Tibial nerve (tissue), 4 donors: ENCODE measurements around the gene GAL3ST3.

Experiments used
- EP300 ChIP-seq, 2 donors: sonication (generic); formaldehyde crosslinking; IDR thresholded peaks; one replicate each; pipeline ENCODE4 v1.6.1; 2017; ENCODE audit warnings: antibody characterized with exemption in 2 of 2, mild to moderate bottlenecking in 1 of 2
- TF ChIP-seq, protein P1 (sequence below), 5 experiments: fragments of 200-600 bp in 3 of 5; fragments of 450-650 bp in 2 of 5; sonication (generic) in 3 of 5; IDR thresholded peaks; one replicate each; pipeline ENCODE4 v1.5.1; 2016 to 2019; ENCODE audit warnings: antibody characterized with exemption in 5 of 5, mild to moderate bottlenecking in 3 of 5, moderate library complexity in 2 of 5

DNA sequence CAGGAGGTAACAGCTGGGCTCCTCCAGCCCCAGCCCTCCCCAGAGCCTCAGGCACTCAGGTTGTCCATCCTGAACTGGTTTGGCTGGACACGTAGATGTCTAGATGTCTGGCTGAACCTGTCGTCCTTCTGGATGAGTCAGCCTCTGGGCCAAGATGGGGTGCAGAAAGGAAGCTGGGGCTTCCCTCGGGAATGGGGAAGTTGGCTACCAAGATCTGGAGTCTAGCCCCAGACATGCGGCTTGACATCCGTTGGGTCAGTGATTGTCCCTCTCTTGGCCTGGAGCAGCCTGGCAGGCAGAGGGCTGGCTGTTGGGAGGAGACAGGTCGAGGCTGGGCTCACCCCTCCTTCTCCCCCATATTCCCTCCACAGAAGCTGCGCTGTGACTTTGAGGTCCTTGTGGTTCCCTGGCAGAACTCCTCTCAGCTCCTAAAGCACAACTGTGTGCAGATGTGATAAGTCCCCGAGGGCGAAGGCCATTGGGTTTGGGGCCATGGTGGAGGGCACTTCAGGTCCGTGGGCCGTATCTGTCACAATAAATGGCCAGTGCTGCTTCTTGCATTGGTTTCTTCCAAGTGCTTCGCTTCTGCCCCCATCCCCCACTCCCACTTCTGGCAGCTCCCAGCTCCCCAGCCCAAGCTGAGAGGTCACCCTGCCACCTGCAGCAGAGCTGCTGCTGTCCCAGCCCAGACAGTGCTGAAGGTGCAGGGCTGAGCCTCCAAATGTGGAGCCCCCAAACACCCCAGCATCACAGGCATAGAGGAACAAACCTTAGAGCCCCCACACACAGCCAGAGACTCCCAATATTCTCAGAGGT, 35.8 kb downstream of the GAL3ST3 start:
- TF ChIP-seq, protein P1, sequence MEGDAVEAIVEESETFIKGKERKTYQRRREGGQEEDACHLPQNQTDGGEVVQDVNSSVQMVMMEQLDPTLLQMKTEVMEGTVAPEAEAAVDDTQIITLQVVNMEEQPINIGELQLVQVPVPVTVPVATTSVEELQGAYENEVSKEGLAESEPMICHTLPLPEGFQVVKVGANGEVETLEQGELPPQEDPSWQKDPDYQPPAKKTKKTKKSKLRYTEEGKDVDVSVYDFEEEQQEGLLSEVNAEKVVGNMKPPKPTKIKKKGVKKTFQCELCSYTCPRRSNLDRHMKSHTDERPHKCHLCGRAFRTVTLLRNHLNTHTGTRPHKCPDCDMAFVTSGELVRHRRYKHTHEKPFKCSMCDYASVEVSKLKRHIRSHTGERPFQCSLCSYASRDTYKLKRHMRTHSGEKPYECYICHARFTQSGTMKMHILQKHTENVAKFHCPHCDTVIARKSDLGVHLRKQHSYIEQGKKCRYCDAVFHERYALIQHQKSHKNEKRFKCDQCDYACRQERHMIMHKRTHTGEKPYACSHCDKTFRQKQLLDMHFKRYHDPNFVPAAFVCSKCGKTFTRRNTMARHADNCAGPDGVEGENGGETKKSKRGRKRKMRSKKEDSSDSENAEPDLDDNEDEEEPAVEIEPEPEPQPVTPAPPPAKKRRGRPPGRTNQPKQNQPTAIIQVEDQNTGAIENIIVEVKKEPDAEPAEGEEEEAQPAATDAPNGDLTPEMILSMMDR (IDR thresholded peaks at IDR 0.05) = no peak
- TF ChIP-seq EP300 (IDR thresholded peaks at IDR 0.05) = no peak
